Amygdala (tissue), 56 donors: ENCODE measurements around the gene HSBP1L1.
A peak's percentile ranks its signal among the peaks of the same experiment; 100 is the strongest.

ENCODE experiments used
- DNase-seq, 56 donors: peaks; one replicate each; lab custom pipeline; 2025; lab: John Stamatoyannopoulos, UW

The HSBP1L1 gene

GRCh38 chr18:79927607-79928562 is 36.6 kb upstream of the HSBP1L1 start:
- no peak for DNase-seq

- no peak for DNase-seq
Measured at GRCh38 chr18:79928563-79928960, 35.9 kb upstream of the HSBP1L1 start.

DNA sequence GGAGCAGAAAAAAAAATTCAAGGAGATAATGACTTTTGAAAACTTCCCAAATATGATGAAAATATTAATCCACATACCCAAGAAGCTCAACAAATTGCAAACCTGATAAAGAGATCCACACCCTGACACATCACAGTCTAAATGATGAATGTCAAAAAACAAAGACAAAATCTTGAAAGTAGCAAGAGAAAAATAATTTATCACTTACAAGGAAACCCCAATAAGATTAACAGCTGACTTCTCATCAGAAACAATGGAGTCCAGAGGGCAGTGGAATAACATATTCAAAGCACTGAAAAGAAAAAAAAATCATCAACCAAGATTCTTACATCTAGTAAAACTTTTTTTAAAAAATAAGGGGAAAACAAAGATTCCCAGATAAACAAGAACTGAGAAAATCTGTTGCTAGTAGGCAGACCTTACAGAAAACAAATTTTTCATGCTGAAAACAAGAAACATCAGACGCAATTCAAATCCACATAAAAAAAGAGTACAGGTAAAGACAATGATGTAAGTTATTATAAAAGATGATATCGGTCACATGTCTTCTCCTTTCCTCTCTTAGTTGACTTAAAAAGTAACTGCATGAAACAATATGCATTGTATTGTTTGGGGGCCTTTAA is 34.3 kb upstream of the HSBP1L1 start:
- DNase-seq: no peak

- DNase-seq: no peak
Measured at GRCh38 chr18:79931475-79931874, 33.0 kb upstream of the HSBP1L1 start.

- DNase-seq: no peak
Measured at GRCh38 chr18:79932907-79933306, 31.5 kb upstream of the HSBP1L1 start.

- DNase-seq: no peak
Measured at GRCh38 chr18:79933765-79934164, 30.7 kb upstream of the HSBP1L1 start.

DNA sequence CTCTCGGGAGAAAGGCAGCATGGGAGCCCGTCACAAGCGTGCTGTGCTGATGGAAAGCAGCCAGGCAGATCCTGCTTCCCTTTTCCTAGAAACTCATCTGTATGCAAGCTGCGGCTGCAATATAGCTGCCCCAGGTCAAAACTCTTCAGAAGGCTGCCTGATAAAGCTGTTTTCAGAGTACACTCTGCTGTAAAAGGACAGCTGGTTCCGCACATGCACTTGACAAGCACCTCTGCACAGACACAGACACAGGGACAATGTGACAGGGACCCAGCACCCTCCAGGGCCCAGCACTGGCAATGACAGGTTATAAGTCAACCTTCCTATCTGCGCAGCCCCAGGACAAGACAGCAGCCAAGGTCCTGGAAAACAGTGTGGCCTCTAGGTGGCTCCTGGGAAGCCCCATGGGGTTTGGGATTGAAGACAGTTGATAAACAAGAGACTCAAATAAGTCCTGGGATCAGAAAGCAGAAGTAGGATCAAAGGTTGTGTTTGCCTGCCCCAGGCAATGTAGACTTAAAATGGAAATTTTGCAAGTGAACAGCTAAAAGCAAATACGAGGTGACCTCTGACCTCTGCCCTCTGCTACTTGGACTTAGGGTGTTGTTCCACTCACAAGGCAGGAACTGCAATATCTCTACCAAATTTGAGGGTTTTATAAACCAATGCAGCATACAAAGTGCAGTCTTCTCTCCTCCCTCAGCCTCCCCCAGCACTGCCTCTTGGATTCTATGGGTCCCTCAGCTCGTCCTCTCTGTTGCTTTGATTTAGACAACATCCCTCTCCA is 29.9 kb upstream of the HSBP1L1 start:
- DNase-seq: no peak

- DNase-seq: no peak
Measured at GRCh38 chr18:79935098-79935480, 29.4 kb upstream of the HSBP1L1 start.

GRCh38 chr18:79935499-79935898 is 28.9 kb upstream of the HSBP1L1 start:
- DNase-seq: no peak

DNA sequence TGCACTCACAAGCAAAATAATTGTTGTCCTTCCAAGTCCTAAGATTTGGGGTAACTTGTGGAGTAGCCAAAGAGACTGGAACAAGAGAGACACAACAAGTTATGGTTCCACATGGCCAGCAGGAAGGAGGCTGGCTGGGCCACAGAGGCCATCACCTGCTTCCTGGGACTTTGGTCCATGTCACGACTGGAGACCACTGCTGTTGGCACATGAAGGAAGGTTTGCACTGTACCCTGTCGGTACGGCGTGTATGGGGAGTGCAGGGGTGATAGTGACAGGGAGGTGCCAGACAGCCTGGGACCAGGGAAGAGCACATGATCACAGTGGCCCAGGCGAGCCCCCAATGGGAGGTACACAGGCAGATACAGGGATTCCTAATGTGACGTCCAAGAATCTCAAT is 28.5 kb upstream of the HSBP1L1 start:
- no peak for DNase-seq

DNA sequence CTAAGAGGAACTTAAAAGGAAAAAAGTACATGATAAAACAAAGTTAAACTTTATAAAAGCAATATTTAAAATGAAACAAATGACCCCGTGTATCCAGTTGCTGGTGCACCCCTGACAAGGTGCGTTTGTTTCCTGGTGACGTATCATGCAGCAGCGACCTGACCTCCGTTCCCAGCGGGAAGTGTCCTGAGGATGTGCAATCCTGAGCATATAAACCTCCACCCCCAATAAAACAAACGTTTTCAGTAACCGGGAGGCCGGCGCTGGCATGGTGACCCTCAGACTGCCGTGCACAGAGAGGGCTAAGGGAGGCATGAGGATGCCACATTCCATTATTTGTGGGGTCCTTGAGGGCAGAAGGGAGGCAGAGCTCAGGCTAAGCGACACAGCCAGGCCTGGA is 27.8 kb upstream of the HSBP1L1 start:
- DNase-seq: no peak

GRCh38 chr18:79937103-79937860 is 27.2 kb upstream of the HSBP1L1 start:
- no peak for DNase-seq

DNA sequence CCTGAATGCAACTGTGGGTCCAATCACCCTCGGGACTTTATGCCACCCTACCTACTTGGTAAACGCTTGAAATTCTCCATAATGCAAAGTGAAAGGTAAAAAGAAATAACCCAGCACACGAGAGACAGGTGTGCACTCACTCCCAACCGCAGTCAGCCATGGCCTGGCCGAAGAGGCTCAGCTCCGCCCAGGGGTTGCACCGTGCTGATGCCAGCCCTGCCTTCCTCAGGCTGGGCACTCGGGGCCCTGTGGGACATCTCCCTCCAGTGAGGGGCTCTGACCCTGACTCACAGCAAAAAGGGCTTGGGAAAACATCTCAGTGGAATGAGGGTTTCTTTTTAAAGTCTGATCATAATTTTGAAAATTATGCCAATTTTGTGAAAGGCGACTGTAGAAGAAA is 26.2 kb upstream of the HSBP1L1 start:
- no peak for DNase-seq

DNA sequence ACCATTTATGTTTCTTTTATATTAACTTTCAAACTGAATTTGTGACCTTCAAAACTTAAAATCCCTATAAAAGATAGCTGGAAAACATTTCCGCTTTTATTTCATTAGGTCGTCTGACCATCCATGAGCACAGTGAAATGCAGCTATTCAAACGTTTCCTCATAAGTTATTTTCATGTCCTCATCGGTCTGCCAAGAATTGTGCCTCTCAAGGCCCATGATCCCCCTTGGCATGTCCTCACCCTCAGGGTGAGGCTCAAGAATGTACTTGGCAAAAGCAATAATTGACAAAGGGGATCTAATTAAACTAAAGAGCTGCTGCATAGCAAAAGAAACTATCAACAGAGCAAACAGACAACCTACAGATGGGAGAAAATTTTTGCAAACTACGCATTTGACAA is 25.3 kb upstream of the HSBP1L1 start:
- DNase-seq: no peak

- DNase-seq: no peak
Measured at GRCh38 chr18:79940126-79940813, 24.2 kb upstream of the HSBP1L1 start.

DNA sequence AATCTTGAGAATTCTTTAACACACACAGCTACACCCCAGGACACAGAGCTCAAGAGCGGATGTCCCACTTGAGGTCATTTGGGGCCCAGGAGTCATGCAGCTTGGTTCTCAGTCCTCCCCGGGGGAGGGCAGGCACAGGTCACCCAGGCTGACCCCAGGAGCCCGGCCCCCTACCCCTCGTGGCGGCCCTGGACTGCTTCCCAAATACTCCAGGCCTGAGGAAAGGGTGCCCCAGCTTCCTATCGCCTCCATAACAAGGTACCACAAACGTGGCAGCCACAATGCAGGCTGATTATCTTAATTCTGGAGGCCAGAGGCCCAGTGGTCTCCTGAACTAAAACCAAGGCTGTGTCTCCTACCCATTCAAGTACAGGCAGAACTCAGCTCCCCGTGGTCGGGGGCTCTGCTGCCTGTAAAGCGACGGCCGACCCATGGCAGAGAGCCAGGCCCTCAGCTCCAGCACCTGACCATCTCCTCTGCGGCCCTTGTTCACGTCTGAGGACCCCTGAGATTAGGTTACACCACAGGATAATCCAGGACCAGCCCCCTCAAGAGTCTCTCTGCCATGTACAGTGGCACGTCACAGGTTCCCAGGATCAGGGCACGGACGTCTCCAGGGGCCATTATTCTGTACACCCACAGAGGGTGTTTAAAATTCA is 23.5 kb upstream of the HSBP1L1 start:
- no peak for DNase-seq

DNA sequence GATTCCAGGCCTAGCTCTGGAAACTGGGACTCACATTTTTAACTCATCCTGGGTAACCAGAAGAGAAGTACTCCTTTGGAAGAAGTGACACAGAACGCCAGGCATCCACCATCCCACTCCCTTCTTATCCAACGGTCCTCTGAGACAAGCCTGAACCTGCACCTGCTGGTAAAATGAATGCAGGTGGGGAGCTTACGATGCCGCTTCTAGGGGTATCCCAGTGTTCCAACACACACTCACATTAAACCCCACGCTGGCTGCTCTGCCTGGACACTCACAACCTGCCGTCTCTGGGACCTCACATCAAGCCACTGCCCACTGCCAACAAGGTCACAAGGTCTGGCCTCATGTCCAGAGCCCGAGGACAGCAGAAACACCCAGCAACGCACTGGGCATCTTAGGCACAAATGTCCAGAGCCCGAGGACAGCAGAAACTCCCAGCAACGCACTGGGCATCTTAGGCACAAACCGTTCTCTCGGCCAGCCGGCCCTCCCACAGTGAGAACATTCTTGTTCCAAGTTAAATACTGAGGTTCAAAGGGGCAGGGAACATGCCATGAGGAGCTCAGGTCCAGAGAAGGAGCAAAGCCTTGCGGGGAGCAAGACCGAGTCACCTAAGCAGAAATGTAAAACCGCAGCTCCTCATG is 22.8 kb upstream of the HSBP1L1 start:
- peak in 4 of 56 donors; percentile 39 to 58 (median 48) for DNase-seq

GRCh38 chr18:79942211-79942610 is 22.2 kb upstream of the HSBP1L1 start:
- DNase-seq: no peak
